SU-DHL-6 (cell line): ENCODE measurements around the gene COL11A1.

Experiments
- H2AFZ ChIP-seq: fragments of 200-600 bp; sonication (generic); 2 replicates; pipeline ENCODE4 v1.6.1; 2014; ENCODE audit warnings: low read depth, mild to moderate bottlenecking, moderate library complexity, mixed read lengths, antibody characterized with exemption, low read length; ENCODE audit not compliant: severe bottlenecking
- H3F3A ChIP-seq: fragments of 200-600 bp; shearing (Covaris generic); 2 replicates; pipeline ENCODE4 v1.6.0; 2016; ENCODE audit warnings: antibody characterized with exemption, mild to moderate bottlenecking; ENCODE audit not compliant: insufficient read depth
- H3K27ac ChIP-seq: fragments of 200-600 bp; sonication (generic); 2 replicates; pipeline ENCODE4 v1.5.1; 2016; ENCODE audit warnings: low read depth, mild to moderate bottlenecking, low read length, moderate library complexity, mixed read lengths
- H3K27me3 ChIP-seq: fragments of 200-600 bp; sonication (generic), shearing (Covaris generic); 2 replicates; pipeline ENCODE4 v1.6.0; 2014; ENCODE audit warnings: mild to moderate bottlenecking, low read length
- H3K36me3 ChIP-seq: fragments of 200-600 bp; sonication (generic); 2 replicates; pipeline ENCODE4 v1.6.1; 2014; ENCODE audit warnings: mild to moderate bottlenecking, low read length, mixed read lengths
- H3K4me2 ChIP-seq: fragments of 300-600, 200-600 bp; shearing (Covaris generic), sonication (generic); 2 replicates; pipeline ENCODE4 v1.6.0; 2014; ENCODE audit warnings: low read length, low read depth, mild to moderate bottlenecking; ENCODE audit not compliant: poor library complexity, severe bottlenecking
- H3K4me3 ChIP-seq: fragments of 200-600 bp; sonication (generic); 2 replicates; pipeline ENCODE4 v1.5.1; 2014; ENCODE audit warnings: antibody characterized with exemption, low read length, mild to moderate bottlenecking, mixed read lengths; ENCODE audit not compliant: insufficient read depth, poor library complexity, severe bottlenecking
- H3K79me2 ChIP-seq: fragments of 200-600 bp; sonication (generic); 2 replicates; pipeline ENCODE4 v1.6.1; 2014; ENCODE audit warnings: mild to moderate bottlenecking, low read length, moderate library complexity; ENCODE audit not compliant: insufficient read depth
- H3K9ac ChIP-seq: fragments of 200-600 bp; sonication (generic); 2 replicates; pipeline ENCODE4 v1.7.0; 2014; ENCODE audit warnings: mild to moderate bottlenecking, low read length
- H3K9me2 ChIP-seq: fragments of 200-600 bp; sonication (generic); replicated peaks from 2 replicates; pipeline ENCODE4 v1.6.1; 2014; ENCODE audit warnings: low read length; ENCODE audit not compliant: insufficient read depth
- H3K9me3 ChIP-seq: fragments of 200-600 bp; sonication (generic); 2 replicates; pipeline ENCODE4 v1.6.1; 2014; ENCODE audit warnings: low read length, mixed read lengths; ENCODE audit not compliant: insufficient read depth
- H4K20me1 ChIP-seq: fragments of 200-600 bp; sonication (generic); 2 replicates; pipeline ENCODE4 v1.6.1; 2014; ENCODE audit warnings: low read depth, mild to moderate bottlenecking, antibody characterized with exemption, low read length, moderate library complexity, mixed read lengths
- CTCF ChIP-seq: fragments of 200-600 bp; sonication (generic); IDR thresholded peaks from one replicate; pipeline ENCODE4 v1.5.1; 2017; ENCODE audit warnings: antibody characterized with exemption, mild to moderate bottlenecking, low read length, moderate library complexity; ENCODE audit not compliant: insufficient read depth, poor library complexity, severe bottlenecking
- EZH2phosphoT487 ChIP-seq: fragments of 200-600 bp; sonication (generic), shearing (Covaris generic); conservative IDR thresholded peaks from 2 replicates; pipeline ENCODE4 v1.6.1; 2018; ENCODE audit warnings: mild to moderate bottlenecking, antibody characterized with exemption, low read length, moderate library complexity, mixed read lengths

The COL11A1 gene

GRCh38 chr1:102897557-102897956 is 210.8 kb downstream of the COL11A1 start:
- H3K4me2 ChIP-seq = no peak overlapping the region

GRCh38 chr1:102896771-102897170 is 211.6 kb downstream of the COL11A1 start:
- H3K9ac ChIP-seq = no peak overlapping the region
- no peaks in the 10 kb centered on the region for H3K36me3 ChIP-seq
- H3K4me3 ChIP-seq = no peak overlapping the region
- no peak overlapping the region for H3K27ac ChIP-seq
- no peaks in the 10 kb centered on the region for H3F3A ChIP-seq
- H2AFZ ChIP-seq = no peak overlapping the region
- no peak for TF ChIP-seq EZH2phosphoT487
- no peak for TF ChIP-seq CTCF
- no peak overlapping the region for H3K4me2 ChIP-seq
- H3K79me2 ChIP-seq = no peaks in the 10 kb centered on the region
- no peaks in the 10 kb centered on the region for H3K9me2 ChIP-seq
- H3K27me3 ChIP-seq = no peaks in the 10 kb centered on the region
- H3K9me3 ChIP-seq = no peaks in the 10 kb centered on the region
- no peaks in the 10 kb centered on the region for H4K20me1 ChIP-seq

More at GRCh38 chr1:102897557-102897956, 210.8 kb downstream of the COL11A1 start:
- TF ChIP-seq EZH2phosphoT487 = no peak
- Histone ChIP-seq H3K9me2 (no peaks in the 10 kb centered on the region), H3K27ac (no peak overlapping the region), H2AFZ (no peak overlapping the region), H4K20me1 (no peaks in the 10 kb centered on the region), H3K36me3 (no peaks in the 10 kb centered on the region), H3K27me3 (no peaks in the 10 kb centered on the region), H3K4me3 (no peak overlapping the region), H3K79me2 (no peaks in the 10 kb centered on the region), H3K9me3 (no peaks in the 10 kb centered on the region), H3F3A (no peaks in the 10 kb centered on the region), H3K9ac (no peak overlapping the region)

GRCh38 chr1:102896286-102896685 is 212.0 kb downstream of the COL11A1 start:
- Histone ChIP-seq H4K20me1 (no peaks in the 10 kb centered on the region), H3F3A (no peaks in the 10 kb centered on the region), H3K27ac (no peak overlapping the region), H3K36me3 (no peaks in the 10 kb centered on the region), H3K9me2 (no peaks in the 10 kb centered on the region), H3K9ac (no peak overlapping the region), H3K79me2 (no peaks in the 10 kb centered on the region), H3K9me3 (no peaks in the 10 kb centered on the region), H3K4me3 (no peak overlapping the region), H2AFZ (no peak overlapping the region), H3K4me2 (no peak overlapping the region), H3K27me3 (no peaks in the 10 kb centered on the region)
- TF ChIP-seq CTCF = no peak
- TF ChIP-seq EZH2phosphoT487 = no peak

GRCh38 chr1:102891868-102892625 is 216.3 kb downstream of the COL11A1 start:
- H3K27me3 ChIP-seq = no peaks in the 10 kb centered on the region
- H3K9me3 ChIP-seq = no peaks in the 10 kb centered on the region
- no peaks in the 10 kb centered on the region for H4K20me1 ChIP-seq

More at GRCh38 chr1:102891868-102892625, 216.3 kb downstream of the COL11A1 start:
- H3K27ac ChIP-seq = no peak overlapping the region
- no peaks in the 10 kb centered on the region for H3K9me2 ChIP-seq
- TF ChIP-seq CTCF (no peak), EZH2phosphoT487 (no peak)
- H3K36me3 ChIP-seq = no peaks in the 10 kb centered on the region
- H2AFZ ChIP-seq = no peak overlapping the region
- H3K9ac ChIP-seq = no peak overlapping the region
- H3K4me3 ChIP-seq = no peak overlapping the region
- no peak overlapping the region for H3K4me2 ChIP-seq
- no peaks in the 10 kb centered on the region for H3K79me2 ChIP-seq
- no peaks in the 10 kb centered on the region for H3F3A ChIP-seq
